Measurements from ENCODE around the gene CTDSPL2. TPM values are rescaled to one million over a fixed set of nuclear protein-coding genes. Genes with fewer than 3 reads are reported as not detected.
A peak's percentile ranks its signal among the peaks of the same experiment; 100 is the strongest.
"Not testable (repeated sequence)": the region's sequence is repeated elsewhere in the genome, so short reads cannot be mapped to it uniquely, and the experiment has no call there.

CTDSPL2 gene
- total RNA-seq, 4 donors from 2014 or later = 18.3 to 26.1 (median 24.5) TPM

DNA sequence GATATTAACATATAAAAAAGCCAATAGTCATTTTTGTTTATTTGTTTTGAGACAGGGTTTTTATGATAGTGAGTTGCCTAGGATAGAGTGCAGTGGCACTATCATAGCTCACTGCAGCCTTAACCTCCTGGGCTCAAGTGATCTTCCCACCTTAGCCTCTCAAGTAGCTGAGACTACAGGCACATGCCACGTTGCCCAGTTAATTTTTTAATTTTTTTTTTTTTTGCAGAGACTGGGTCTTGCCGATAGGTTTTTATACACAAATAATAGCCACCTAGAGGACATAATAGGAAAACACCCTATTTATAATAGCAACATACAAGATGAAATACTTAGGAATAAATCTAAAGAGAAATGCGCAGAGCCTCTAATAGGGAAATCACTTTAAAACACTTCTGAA, 122.8 kb downstream of the CTDSPL2 start:
- no peaks in the 10 kb centered on the region for H3K27me3 ChIP-seq
- in situ Hi-C loops (cut with MboI; ENCODE audit: low sequenced_read_pairs in 4 of 4) (no loop called here), intact Hi-C loops (cut with DNase I; ENCODE audit: low total_unique reads) (no loop called here)
- H3K4me1 ChIP-seq = peaks cover 33 to 35% of the 10 kb centered on the region in 2 donors
- peaks cover 2 to 31% of the 10 kb centered on the region in 2 donors for H3K36me3 ChIP-seq
- TF ChIP-seq, protein P1, sequence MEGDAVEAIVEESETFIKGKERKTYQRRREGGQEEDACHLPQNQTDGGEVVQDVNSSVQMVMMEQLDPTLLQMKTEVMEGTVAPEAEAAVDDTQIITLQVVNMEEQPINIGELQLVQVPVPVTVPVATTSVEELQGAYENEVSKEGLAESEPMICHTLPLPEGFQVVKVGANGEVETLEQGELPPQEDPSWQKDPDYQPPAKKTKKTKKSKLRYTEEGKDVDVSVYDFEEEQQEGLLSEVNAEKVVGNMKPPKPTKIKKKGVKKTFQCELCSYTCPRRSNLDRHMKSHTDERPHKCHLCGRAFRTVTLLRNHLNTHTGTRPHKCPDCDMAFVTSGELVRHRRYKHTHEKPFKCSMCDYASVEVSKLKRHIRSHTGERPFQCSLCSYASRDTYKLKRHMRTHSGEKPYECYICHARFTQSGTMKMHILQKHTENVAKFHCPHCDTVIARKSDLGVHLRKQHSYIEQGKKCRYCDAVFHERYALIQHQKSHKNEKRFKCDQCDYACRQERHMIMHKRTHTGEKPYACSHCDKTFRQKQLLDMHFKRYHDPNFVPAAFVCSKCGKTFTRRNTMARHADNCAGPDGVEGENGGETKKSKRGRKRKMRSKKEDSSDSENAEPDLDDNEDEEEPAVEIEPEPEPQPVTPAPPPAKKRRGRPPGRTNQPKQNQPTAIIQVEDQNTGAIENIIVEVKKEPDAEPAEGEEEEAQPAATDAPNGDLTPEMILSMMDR (IDR thresholded peaks at IDR 0.05 in 4 of 5, conservative IDR thresholded peaks at IDR 0.05 in 1 of 5) = peak in 2 of 5 experiments; percentile 17 to 27
- no peak for TF ChIP-seq POLR2A (IDR thresholded peaks at IDR 0.05)
- H3K4me3 ChIP-seq = no peak overlapping the region
- ATAC-seq = no peak
- H3K27ac ChIP-seq = peak overlapping the region in 1 of 4 donors; percentile 27
- no peak for DNase-seq
- H3K9me3 ChIP-seq = no peaks in the 10 kb centered on the region

DNA sequence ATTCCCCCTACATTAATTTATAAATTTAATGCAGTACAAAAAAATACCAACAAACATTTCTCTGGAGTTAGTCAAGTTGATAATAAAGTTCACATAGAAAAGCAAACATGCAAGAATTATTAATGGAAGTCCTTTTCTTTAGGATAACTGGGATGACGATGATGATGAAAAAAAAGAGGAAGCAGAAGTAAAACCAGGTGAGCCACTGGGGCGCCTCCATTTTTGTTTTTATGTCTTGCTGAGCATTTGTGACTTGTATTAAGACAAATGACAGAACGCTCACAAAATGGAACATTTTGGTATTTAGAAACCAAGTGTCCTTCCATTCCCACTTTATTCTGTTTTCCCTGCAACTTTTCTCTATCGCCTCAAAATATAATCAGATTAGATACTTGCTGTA, 123.3 kb downstream of the CTDSPL2 start:
- peak overlapping the region in 1 of 4 donors; percentile 7 for H3K27ac ChIP-seq
- intact Hi-C loops (cut with DNase I; ENCODE audit: low total_unique reads) = no loop called here
- in situ Hi-C loops (cut with MboI; ENCODE audit: low sequenced_read_pairs in 4 of 4) = no loop called here
- H3K27me3 ChIP-seq = no peaks in the 10 kb centered on the region
- no peaks in the 10 kb centered on the region for H3K9me3 ChIP-seq
- DNase-seq (no peak), ATAC-seq (no peak)
- TF ChIP-seq, protein P1 (IDR thresholded peaks at IDR 0.05 in 4 of 5, conservative IDR thresholded peaks at IDR 0.05 in 1 of 5) = no peak
- no peak for TF ChIP-seq POLR2A (IDR thresholded peaks at IDR 0.05)
- no peak overlapping the region for H3K4me3 ChIP-seq
- peaks cover 33 to 35% of the 10 kb centered on the region in 2 donors for H3K4me1 ChIP-seq
- H3K36me3 ChIP-seq = peaks cover 2 to 32% of the 10 kb centered on the region in 2 donors

DNA sequence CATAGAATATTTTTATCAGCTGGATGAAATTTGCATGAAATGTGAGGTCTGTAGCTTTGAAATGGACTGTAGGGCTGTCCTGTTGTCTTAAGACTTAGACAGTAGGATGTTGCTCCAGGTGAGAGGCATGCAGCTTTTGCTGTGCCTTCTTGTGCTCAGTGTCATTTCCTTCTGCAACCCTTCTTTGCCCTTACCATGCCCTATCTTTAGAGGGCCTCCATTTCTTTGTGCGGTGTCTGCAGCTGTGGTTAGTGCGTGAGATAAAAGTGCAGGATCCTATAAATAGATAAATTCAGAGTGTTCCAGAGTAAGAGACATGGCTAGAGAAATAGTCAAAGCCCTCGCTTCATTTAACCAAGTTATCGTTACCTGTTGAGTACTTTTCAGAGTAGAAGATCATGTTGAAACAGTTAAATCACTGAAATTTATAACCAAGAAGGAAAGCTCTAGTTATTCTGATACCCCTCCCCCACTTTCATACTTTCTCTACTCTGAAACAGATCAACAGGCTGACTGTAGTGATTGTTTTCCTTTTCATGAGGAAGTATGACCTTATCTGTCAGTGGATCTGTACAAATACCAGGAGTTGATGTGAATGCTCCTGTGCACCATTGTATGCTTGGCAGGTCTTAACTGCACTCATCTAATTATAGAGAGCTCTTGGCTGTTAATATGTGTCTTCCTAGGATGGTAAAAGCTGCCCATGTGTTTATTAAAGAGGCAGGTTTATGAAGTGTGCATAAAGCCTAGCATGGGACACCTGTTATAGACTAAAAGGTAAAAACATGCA, 127.7 kb downstream of the CTDSPL2 start:
- H3K27ac ChIP-seq = peak overlapping the region; percentile 29 to 63 (median 55)
- intact Hi-C loops (cut with DNase I; ENCODE audit: low total_unique reads) (no loop called here), in situ Hi-C loops (cut with MboI; ENCODE audit: low sequenced_read_pairs in 4 of 4) (no loop called here)
- peaks cover 2 to 70% of the 10 kb centered on the region in 2 donors for H3K36me3 ChIP-seq
- no peak overlapping the region for H3K4me3 ChIP-seq
- H3K27me3 ChIP-seq = no peaks in the 10 kb centered on the region
- no peak for TF ChIP-seq POLR2A (IDR thresholded peaks at IDR 0.05)
- TF ChIP-seq, protein P1 (IDR thresholded peaks at IDR 0.05 in 4 of 5, conservative IDR thresholded peaks at IDR 0.05 in 1 of 5) = no peak
- ATAC-seq = peak; percentile 66 to 89
- H3K4me1 ChIP-seq = peaks cover 19% of the 10 kb centered on the region in 2 donors
- DNase-seq = no peak
- H3K9me3 ChIP-seq = no peaks in the 10 kb centered on the region

DNA sequence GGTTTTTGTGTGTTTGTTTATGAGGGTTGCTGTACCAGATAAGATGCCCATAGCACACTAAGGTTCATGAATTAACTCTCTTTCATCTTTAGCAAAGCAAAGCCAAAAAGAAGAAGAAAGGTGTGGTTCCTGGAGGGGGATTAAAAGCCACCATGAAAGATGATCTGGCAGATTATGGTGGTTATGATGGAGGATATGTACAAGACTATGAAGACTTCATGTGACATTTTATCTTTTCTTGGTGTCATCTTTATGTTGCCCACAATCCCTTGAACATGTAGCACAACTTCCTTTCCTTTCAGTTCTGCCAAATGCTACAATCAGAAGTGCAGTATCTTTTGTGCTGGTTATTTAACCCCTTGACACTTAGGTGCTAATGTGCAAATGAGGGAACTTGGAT, 133.5 kb downstream of the CTDSPL2 start:
- ATAC-seq = not testable (repeated sequence)

DNA sequence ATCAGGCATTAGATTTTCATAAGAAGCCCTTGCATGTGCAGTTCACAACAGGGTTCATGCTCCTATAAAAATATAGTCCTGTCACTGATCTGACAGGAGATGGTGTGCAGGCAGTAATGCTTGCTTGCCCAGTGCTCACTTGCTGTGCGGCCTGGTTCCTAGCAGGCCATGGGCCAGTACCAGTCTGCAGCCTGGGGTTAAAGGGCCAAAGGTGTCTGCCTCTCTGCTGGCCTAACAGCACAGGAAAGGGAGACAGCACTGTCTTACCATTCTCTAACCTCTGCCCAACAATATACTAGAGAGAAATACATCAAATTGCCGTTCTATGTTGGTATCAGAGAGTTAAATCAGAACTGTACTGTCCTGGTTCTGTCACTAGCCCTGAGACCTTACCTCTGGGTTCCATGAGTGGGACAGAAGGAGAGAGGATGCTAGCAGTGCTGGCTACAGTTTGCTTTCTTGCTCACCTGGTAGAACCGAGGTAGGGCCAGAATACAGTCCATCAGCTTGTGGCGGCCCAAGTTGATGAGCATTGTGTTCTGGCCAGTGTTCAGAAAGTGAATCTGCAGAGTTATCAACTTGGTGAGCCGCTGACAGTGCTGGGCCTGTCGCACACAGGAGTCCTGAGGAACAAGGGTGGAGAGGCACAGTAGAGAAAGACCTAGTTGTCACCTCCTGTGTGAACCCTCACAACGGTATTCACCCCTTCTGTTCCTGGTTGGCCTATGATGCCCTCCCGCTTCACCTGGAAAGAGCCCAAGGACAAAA, 138.1 kb downstream of the CTDSPL2 start:
- H3K4me1 ChIP-seq = no peaks in the 10 kb centered on the region
- ATAC-seq (no peak), DNase-seq (no peak)
- H3K4me3 ChIP-seq = no peak overlapping the region
- no peak overlapping the region for H3K27ac ChIP-seq
- in situ Hi-C loops (cut with MboI; ENCODE audit: low sequenced_read_pairs in 4 of 4) = no loop called here
- no peak for TF ChIP-seq POLR2A (IDR thresholded peaks at IDR 0.05)
- TF ChIP-seq, protein P1 (IDR thresholded peaks at IDR 0.05 in 4 of 5, conservative IDR thresholded peaks at IDR 0.05 in 1 of 5) = no peak
- intact Hi-C loops (cut with DNase I; ENCODE audit: low total_unique reads) = no loop called here
- peaks cover 0 to 86% of the 10 kb centered on the region in 2 donors for H3K36me3 ChIP-seq
- H3K9me3 ChIP-seq = no peaks in the 10 kb centered on the region
- no peaks in the 10 kb centered on the region for H3K27me3 ChIP-seq

More for the DNA sequence above, 133.5 kb downstream of the CTDSPL2 start:
- Histone ChIP-seq H3K27ac (peak overlapping the region in 1 of 4 donors; percentile 25), H3K36me3 (peaks cover 0 to 90% of the 10 kb centered on the region in 2 donors)
- intact Hi-C loops (cut with DNase I; ENCODE audit: low total_unique reads); in situ Hi-C loops (cut with MboI; ENCODE audit: low sequenced_read_pairs in 4 of 4); DNase-seq; H3K9me3 ChIP-seq; H3K4me3 ChIP-seq; H3K27me3 ChIP-seq; H3K4me1 ChIP-seq: not testable (repeated sequence)
